M059J (cell line): ENCODE data around the gene CLEC2D. TPM values are rescaled to one million over a fixed set of nuclear protein-coding genes. Genes with fewer than 3 reads are reported as not detected.
A peak's percentile ranks its signal among the peaks of the same experiment; 100 is the strongest.
"Not testable (repeated sequence)": the region's sequence is repeated elsewhere in the genome, so short reads cannot be mapped to it uniquely, and the experiment has no call there.

Experiments
- DNase-seq: peaks from one replicate; pipeline ENCODE4 v3.0.0-alpha.2; 2012; ENCODE audit warnings: low read depth
- total RNA-seq: library from RNA; depleted of rRNA; stranded (reverse); fragments of >200 nt; shearing (Covaris generic); gene quantifications from 2 replicates; pipeline ENCODE4 v1.2.3, GENCODE V29; 2014

CLEC2D gene
- total RNA-seq, 1 experiment from 2014 or later: 3.5 TPM

DNA sequence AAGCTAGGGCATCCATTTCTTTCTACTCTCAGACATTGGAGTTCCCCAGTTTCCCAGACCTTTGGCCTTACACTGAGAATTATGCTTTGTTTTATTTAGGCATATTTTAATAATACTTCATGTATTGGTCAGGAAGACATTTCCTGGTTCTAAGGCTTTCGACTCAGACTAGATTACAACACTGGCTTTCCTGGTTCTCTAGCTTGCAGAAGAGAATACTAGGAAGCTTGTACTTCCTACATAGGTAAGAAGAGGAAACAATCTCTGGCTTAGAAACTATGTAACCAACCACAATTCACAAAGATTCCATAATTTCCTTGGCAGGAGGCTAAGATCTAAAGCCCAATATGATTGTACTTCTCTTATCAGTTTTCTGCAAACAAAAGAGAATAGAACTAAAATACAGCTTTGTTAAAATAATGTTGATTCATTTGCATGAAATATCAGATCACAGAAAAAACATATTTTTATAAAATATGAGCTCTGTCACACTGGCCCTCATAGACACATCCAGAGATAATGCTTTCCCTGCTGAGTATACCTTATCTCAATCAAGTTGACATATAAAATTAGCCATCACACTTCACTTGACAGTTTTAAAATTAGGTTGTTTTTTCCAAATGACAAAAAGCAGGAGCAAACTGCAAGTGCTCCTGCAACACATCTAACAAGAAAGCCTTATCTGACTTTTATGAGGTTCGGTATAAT lies 30.5 kb downstream of the CLEC2D start:
- DNase-seq: no peak

GRCh38 chr12:9700606-9700956 lies 31.1 kb downstream of the CLEC2D start:
- no peak for DNase-seq

DNA sequence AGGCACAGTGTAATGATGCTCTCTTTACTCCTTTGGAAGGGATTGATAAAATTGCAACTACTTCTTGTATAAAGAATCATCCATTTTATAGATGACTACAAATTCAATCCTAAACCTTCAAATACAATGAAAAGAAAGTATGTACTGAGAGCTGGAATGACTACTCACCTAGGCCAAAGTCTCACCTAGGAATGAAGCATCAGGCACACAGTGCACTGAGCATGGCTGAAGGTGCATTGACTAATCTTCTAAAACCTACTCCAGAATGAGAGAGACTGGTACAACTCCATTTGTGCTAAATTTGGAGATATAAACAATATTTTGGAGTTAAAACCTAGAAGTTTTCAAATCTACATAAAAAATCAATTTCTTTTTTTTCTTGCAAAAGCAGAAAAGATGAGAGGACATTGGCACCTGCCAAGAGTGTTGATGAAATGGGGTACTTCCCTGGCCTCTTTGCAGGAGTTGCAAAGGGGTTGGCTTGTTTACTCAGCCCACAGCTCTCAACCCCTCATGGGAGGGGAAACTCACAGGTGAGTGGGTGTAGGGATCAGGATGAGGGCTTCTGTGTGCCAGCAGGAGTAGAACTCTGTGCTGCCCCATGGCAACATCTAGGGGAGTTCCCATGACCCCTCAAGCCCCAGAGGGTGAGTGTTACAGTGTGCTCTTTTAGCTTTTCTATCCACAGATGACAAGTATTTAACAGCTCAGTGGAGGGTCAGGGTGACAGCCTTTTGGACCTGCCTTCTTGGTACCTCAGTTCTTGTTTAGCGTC lies 32.1 kb downstream of the CLEC2D start:
- DNase-seq: no peak

- no peak for DNase-seq
Measured at GRCh38 chr12:9702255-9702654, 32.7 kb downstream of the CLEC2D start.

GRCh38 chr12:9704561-9704960 lies 35.0 kb downstream of the CLEC2D start:
- DNase-seq: not testable (repeated sequence)

DNA sequence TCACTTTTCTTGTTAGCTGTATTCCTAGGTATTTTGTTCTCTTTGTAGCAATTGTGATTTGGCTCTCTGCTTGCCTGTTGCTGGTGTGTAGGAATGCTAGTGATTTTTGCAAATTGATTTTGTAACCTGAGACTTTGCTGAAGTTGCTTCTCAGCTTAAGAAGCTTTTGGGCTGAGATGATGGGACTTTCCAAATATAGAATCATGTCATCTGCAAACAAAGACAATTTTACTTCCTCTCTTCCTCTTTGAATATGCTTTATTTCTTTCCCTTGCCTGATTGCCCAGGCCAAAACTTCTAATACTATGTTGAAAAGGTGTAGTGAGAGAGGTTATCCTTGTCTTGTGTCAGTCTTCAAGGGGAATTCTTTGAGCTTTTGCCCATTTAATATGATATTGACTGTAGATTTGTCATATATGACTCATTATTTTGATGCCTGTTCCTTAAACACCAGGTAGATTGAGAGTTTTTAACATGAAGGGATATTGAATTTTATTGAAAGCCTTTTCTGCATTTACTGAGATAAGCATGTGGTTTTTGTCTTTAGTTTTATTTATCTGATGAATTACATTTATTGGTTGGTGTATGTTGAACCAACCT lies 36.7 kb downstream of the CLEC2D start:
- DNase-seq: no peak

DNA sequence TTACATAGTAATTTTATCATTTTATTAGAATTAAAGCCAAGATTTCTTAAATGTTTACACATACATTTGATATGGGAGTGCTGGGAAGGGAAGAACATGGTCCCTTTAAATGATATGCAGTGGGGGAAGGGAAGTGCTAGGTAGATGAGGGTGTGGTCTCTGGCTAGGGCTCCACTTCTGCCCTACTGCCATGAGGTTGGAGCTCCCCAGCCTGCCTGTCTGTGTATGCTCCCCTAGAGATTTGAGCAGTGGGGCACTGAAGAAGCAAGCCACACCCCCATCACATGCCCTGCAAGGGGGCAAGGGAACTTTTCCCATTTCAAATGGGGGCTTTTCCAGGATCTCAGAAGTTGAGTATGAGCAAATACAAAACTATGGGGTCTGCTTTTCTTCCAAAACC lies 37.8 kb downstream of the CLEC2D start:
- no peak for DNase-seq

- DNase-seq: peak; percentile 52
Measured at GRCh38 chr12:9707864-9708808, 38.6 kb downstream of the CLEC2D start.

DNA sequence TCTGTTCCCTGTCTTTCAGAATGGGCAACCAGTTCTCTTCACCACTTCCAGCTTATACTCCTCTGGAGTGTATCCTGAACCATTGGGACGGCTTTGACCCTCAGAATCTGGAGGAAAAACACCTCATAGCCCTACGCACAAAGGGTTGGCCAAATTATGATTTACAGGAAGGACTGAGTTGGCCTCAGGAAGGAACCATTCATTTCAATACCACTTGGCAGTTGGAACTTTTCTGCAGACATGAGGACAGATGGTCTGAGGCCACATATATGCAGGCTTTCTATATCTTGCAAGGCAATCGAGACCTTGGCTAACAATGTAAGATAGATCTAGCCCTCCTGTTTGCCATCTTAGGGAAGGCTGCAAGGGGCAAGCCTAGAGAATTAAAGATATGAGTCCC lies 39.3 kb downstream of the CLEC2D start:
- DNase-seq: no peak

DNA sequence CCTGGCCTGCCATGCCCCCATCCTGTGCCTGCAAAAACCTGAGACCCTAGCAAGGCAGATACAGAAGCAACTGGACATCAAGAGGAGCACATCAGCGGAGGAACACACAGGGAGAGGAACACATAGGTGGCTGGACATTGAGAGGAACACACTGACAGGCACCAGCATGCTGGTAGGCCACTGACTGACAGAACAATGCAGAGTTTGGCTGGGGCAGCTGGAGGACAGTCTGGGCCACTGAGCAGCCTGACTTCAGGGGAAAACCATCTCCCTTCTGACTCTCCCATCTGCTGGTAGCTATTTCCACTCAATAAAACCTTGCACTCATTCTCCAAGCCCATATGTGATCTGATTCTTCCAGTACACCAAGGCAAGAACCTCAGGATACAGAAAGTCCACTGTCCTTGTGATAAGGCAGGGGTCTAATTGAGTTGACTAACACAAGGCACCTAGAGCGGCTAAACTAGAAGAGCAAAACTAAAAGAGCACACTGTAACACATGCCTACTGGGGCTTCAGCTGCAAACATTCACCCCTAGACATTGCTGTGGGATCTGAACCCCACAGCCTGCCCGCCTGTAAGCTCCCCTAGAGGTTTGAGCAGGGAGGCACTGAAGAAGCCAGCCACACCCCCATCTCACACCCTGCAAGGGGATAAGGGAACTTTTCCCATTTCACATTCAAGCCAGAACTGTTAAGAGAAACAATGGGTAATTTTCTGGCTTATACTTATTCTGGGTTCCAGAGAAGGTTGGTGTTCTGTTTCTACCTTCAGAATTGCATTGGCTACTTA lies 41.3 kb downstream of the CLEC2D start:
- no peak for DNase-seq

- DNase-seq: peak; percentile 4
Measured at GRCh38 chr12:9711664-9712063, 42.2 kb downstream of the CLEC2D start.

DNA sequence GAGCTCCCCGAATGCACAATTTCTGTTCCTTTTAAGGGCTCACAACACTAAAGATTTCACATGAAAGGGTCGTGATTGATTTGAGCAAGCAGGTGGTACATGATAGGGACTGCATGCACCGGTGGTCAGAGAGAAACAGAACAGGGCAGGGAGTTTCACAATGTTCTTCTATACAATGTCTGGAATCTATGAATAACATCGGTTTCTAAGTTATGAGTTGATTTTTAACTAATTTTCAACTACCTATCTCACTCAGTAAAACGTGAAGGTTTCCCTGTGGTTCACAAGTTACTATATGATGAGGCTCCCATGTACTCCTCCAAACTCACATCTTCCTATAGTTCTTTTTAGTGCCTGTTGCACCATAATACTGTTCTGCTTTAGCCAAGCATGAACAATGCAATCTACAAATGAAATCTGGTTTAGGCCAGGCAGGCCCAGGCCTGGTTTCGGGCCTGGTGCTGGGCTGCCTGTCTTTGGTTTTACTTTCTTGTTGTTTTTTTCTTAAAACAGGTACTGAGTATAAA lies 43.6 kb downstream of the CLEC2D start:
- DNase-seq: not testable (repeated sequence)

DNA sequence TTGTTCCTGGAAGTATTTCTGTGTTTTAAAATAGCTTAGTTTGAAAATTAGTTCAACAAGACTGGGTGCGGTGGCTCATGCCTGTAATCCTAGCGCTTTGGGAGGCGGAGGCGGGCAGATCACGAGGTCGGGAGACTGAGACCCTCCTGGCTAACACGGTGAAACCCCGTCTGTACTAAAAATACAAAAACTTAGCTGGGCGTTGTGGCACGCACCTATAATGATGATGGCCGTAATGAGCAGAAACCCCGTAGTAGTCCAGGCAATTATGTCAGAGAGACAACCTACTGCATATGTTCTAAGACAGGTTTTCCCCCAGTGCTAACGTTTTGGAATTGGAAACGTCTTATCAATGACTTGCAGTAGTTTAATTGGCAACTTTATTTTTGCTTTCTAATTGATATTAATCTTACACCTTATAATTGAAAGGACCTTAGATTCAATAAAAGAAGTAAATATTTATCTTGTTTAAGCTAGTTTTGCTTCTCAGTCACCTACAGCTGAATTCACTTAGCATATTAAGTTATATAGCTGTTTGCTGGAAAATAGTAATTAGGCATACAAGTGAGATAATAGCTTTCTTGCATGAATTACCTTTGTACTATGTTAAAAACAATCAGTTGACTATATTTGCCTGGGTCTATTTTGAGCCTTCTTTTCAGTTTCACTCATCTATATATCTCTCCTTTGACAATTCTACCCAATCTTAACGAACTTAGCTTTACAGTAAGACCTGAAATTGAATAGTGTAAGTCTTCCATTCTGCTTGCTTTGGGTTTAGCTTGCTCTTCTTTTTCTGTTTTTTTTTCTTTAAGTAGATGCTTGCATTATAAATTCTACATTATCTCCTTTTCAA lies 47.8 kb downstream of the CLEC2D start:
- DNase-seq: no peak

GRCh38 chr12:9718968-9719367 lies 49.5 kb downstream of the CLEC2D start:
- DNase-seq: no peak

- no peak for DNase-seq
Measured at GRCh38 chr12:9719790-9720189, 50.3 kb downstream of the CLEC2D start.

DNA sequence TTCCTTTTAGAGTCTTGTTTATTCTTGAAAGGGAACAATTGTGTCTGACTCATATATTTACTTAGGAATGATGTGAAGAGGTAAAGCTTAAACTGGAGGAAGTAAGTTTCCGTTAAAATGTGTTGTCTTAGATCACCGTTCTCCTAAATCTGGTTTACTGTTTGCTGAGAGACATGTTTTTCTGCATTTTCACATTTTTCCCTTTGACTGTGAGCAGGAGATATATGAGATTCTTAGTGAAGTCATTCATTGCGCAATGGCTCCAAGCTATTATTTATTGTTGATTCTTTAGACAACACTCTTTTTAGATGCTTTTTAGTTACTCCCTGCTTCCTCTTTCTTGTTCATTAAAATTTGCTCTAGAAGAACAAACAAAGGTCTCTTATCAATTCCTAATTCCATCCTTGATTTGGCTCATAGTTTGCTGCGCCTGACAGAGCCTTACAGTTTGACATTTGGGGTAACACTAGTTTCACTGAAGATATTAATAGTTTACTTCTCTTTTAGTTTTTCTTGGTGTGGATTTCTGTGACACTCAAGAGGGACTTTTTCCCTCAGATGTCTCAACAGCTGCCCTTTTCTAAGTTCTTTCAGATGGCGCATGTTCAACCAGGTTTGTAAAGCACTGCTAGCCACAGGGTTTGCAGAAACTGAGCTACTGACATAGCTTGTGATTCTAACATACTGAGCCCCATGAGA lies 52.0 kb downstream of the CLEC2D start:
- DNase-seq: peak; percentile 56

GRCh38 chr12:9724023-9724422 lies 54.5 kb downstream of the CLEC2D start:
- DNase-seq: no peak

GRCh38 chr12:9725213-9725870 lies 55.8 kb downstream of the CLEC2D start:
- DNase-seq: no peak

- DNase-seq: no peak
Measured at GRCh38 chr12:9727813-9728212, 58.3 kb downstream of the CLEC2D start.
